ENCODE results near the gene OLFML2A. TPM values are rescaled to one million over a fixed set of nuclear protein-coding genes. Genes with fewer than 3 reads are reported as not detected.

The OLFML2A gene
- total and polyA plus RNA-seq, 2 of the 13 experiments (the other 11 are each of a cell fraction or from before 2014, with no cell fraction given), result 0.01 to 0.02 TPM

- TF ChIP-seq, protein P1, sequence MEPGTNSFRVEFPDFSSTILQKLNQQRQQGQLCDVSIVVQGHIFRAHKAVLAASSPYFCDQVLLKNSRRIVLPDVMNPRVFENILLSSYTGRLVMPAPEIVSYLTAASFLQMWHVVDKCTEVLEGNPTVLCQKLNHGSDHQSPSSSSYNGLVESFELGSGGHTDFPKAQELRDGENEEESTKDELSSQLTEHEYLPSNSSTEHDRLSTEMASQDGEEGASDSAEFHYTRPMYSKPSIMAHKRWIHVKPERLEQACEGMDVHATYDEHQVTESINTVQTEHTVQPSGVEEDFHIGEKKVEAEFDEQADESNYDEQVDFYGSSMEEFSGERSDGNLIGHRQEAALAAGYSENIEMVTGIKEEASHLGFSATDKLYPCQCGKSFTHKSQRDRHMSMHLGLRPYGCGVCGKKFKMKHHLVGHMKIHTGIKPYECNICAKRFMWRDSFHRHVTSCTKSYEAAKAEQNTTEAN (CRISPR knock-in tag; conservative IDR thresholded peaks at IDR 0.05), result no peak
- TF ChIP-seq, protein P2, sequence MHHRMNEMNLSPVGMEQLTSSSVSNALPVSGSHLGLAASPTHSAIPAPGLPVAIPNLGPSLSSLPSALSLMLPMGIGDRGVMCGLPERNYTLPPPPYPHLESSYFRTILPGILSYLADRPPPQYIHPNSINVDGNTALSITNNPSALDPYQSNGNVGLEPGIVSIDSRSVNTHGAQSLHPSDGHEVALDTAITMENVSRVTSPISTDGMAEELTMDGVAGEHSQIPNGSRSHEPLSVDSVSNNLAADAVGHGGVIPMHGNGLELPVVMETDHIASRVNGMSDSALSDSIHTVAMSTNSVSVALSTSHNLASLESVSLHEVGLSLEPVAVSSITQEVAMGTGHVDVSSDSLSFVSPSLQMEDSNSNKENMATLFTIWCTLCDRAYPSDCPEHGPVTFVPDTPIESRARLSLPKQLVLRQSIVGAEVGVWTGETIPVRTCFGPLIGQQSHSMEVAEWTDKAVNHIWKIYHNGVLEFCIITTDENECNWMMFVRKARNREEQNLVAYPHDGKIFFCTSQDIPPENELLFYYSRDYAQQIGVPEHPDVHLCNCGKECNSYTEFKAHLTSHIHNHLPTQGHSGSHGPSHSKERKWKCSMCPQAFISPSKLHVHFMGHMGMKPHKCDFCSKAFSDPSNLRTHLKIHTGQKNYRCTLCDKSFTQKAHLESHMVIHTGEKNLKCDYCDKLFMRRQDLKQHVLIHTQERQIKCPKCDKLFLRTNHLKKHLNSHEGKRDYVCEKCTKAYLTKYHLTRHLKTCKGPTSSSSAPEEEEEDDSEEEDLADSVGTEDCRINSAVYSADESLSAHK (CRISPR knock-in tag; IDR thresholded peaks at IDR 0.05; ENCODE audit: borderline replicate concordance), result no peak
- TF ChIP-seq ZNF550 (CRISPR knock-in tag; IDR thresholded peaks at IDR 0.05; ENCODE audit: borderline replicate concordance), result no peak
- TF ChIP-seq ZBTB46 (CRISPR knock-in tag; IDR thresholded peaks at IDR 0.05; ENCODE audit: borderline replicate concordance), result no peak
- no peak for TF ChIP-seq PAF1 (CRISPR knock-in tag; IDR thresholded peaks at IDR 0.05)
- peak; percentile 40; the same call in 1 of the 2 replicates for TF ChIP-seq SRY (CRISPR knock-in tag; IDR thresholded peaks at IDR 0.05)
- TF ChIP-seq, protein P3, sequence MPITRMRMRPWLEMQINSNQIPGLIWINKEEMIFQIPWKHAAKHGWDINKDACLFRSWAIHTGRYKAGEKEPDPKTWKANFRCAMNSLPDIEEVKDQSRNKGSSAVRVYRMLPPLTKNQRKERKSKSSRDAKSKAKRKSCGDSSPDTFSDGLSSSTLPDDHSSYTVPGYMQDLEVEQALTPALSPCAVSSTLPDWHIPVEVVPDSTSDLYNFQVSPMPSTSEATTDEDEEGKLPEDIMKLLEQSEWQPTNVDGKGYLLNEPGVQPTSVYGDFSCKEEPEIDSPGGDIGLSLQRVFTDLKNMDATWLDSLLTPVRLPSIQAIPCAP (CRISPR knock-in tag; IDR thresholded peaks at IDR 0.05; ENCODE audit: low read depth), result no peak
- TF ChIP-seq AGO1 (IDR thresholded peaks at IDR 0.05; ENCODE audit: low read depth, low read length, poor library complexity, severe bottlenecking), result peak; percentile 74
- no peak for TF ChIP-seq ZBTB26 (CRISPR knock-in tag; IDR thresholded peaks at IDR 0.05; ENCODE audit: borderline replicate concordance)
- TF ChIP-seq, protein P4, sequence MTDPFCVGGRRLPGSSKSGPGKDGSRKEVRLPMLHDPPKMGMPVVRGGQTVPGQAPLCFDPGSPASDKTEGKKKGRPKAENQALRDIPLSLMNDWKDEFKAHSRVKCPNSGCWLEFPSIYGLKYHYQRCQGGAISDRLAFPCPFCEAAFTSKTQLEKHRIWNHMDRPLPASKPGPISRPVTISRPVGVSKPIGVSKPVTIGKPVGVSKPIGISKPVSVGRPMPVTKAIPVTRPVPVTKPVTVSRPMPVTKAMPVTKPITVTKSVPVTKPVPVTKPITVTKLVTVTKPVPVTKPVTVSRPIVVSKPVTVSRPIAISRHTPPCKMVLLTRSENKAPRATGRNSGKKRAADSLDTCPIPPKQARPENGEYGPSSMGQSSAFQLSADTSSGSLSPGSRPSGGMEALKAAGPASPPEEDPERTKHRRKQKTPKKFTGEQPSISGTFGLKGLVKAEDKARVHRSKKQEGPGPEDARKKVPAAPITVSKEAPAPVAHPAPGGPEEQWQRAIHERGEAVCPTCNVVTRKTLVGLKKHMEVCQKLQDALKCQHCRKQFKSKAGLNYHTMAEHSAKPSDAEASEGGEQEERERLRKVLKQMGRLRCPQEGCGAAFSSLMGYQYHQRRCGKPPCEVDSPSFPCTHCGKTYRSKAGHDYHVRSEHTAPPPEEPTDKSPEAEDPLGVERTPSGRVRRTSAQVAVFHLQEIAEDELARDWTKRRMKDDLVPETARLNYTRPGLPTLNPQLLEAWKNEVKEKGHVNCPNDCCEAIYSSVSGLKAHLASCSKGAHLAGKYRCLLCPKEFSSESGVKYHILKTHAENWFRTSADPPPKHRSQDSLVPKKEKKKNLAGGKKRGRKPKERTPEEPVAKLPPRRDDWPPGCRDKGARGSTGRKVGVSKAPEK (CRISPR knock-in tag; IDR thresholded peaks at IDR 0.05; ENCODE audit: borderline replicate concordance), result no peak
- TF ChIP-seq ZNF513 (CRISPR knock-in tag; conservative IDR thresholded peaks at IDR 0.05), result 0 out of 2 replicates have a peak, but pooled peaks have one; percentile 61
- peak; percentile 94 for TF ChIP-seq ATF7 (IDR thresholded peaks at IDR 0.05)
- TF ChIP-seq ATF7 (CRISPR knock-in tag; IDR thresholded peaks at IDR 0.05), result peak; percentile 75
- peak; percentile 61; the same call in 1 of the 2 replicates for TF ChIP-seq ZNF670 (CRISPR knock-in tag; IDR thresholded peaks at IDR 0.05; ENCODE audit: borderline replicate concordance)
Observed at GRCh38 chr9:124771021-124771866, 5.7 kb upstream of the OLFML2A start, which contains the start of gene NR6A1 (continued).

All from HepG2 (cell line).